Activated naive CD8-positive, alpha-beta T cell treated with anti-CD3 and anti-CD28 coated beads for 36 hours (primary cell): ENCODE data around the gene KDELR1. TPM values are rescaled to one million over a fixed set of nuclear protein-coding genes. Genes with fewer than 3 reads are reported as not detected.

ENCODE experiments used
- DNase-seq: peaks from one replicate; pipeline ENCODE4 v3.0.0; 2021
- H3K27ac Mint-ChIP-seq: one replicate; pipeline ENCODE4 v1.8.0; 2022; ENCODE audit warnings: mild to moderate bottlenecking, moderate library complexity, mixed read lengths
- H3K27me3 Mint-ChIP-seq: one replicate; pipeline ENCODE4 v1.8.0; 2022; ENCODE audit warnings: mild to moderate bottlenecking, mixed read lengths
- H3K36me3 Mint-ChIP-seq: one replicate; pipeline ENCODE4 v1.8.0; 2021; ENCODE audit warnings: mild to moderate bottlenecking, mixed read lengths
- H3K4me1 Mint-ChIP-seq: one replicate; pipeline ENCODE4 v1.8.0; 2021; ENCODE audit warnings: mixed read lengths
- H3K4me3 Mint-ChIP-seq: one replicate; pipeline ENCODE4 v1.8.0; 2022; ENCODE audit warnings: mild to moderate bottlenecking, moderate library complexity, mixed read lengths
- H3K9me3 Mint-ChIP-seq: one replicate; pipeline ENCODE4 v1.8.0; 2022; ENCODE audit warnings: mixed read lengths
- total RNA-seq, 2 experiments: library from RNA; stranded (reverse); gene quantifications; one replicate each; pipeline ENCODE4 v1.2.3, GENCODE V29; 2021

KDELR1 gene
- 10 to 100 TPM; 72.5 to 73.9 TPM for total RNA-seq

DNA sequence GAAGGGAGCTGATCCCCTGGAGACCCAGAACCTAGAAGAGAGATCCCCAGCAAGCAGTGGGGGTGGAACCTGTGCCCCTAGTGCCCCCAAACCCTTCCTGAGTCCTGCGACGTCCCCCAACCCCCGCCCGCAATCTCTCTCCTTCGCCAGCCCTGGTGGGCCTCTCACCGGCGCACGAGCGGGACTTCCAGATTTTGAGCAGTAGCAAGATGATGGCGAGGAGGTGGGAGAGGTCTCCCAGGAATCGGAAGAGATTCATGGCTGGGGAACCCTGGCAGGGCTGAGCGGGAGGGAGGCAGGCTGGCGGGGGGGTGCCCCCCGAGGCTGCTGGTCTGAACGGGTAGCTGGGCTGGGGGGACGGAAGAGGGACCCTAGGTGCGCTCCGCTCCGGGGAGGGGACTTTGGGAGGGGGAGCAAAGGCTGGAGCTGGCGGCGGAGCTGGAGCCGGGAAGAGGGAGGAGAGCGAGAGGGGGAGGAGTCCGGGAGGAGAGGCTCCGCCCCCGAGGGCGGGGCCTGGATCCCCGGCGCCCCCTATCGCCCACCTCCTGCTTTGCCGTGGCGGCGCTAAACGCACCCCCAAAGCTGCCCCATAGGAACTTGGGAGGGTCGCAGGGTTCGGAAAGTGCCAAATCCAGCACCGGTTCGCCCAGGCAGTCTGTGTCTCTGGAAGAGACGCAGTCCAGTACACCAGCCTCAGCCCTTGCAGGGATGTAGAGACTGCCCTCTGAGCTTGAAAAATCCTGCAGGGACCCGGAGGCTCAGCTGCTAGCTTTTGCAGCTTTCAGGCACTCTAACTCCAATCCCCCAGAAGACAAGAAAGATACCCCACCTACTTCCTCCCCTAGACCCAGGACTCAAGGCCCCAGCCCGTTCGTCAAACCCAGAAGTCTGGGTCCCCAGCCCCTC is at the start of gene KDELR1:
Gene KDELR1, minus strand, starts transcription at position 452 of the 906 bp plus-strand sequence. Its CDS starts 193 bp downstream, at position 259.
- Mint-ChIP-seq H3K27ac (peak within 1 kb of the TSS; percentile 98), H3K4me1 (peaks cover 22% of the 10 kb centered on the region), H3K4me3 (peak within 1 kb of the TSS; percentile 100), H3K36me3 (peaks cover 16% of the 10 kb centered on the region), H3K27me3 (peaks cover 34% of the 10 kb centered on the region), H3K9me3 (no peaks in the 10 kb centered on the region)
- DNase-seq: peak; percentile 77

DNA sequence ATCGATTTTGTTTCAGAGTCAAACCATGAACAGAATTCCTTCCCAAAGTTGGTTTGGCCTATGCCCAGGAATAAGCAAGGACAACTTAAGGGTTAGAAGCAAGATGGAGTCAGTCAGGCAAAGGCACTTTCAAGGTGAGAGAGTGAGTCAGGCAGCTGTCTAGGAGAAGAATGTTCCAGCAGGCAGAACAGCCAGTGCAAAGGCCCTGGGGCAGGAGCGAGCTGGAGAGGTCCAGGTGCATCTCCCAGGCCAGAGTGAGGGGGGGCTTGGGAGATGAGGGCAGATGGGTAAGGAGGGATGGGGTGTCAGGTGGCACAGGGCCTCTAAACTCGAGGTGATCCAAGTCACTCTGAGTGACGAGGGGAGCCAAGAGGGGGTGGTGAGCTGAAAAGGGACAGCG is 45.2 kb upstream of the KDELR1 start:
- H3K9me3 Mint-ChIP-seq: no peaks in the 10 kb centered on the region
- peaks cover 28% of the 10 kb centered on the region for H3K27me3 Mint-ChIP-seq
- peaks cover 2% of the 10 kb centered on the region for H3K36me3 Mint-ChIP-seq

DNA sequence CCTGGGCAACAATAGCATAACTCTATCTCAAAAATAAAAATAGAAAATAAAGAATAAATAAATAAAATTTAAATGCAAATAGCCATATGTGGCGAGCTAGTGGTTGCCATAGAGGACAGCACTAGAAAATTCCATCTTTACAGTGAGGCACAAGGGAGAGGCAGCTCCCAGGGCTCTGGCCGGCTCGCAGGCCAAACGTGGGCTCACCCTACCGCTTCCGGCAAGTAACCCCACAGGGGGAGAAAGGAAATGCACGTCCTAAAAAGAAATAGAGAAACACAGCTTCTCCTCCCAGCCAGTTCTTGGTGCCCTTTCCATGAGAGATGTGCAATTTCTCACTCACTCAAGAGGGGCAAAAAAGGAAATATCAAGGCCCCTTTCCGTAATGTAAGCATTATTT is 42.0 kb upstream of the KDELR1 start:
- H3K4me1 Mint-ChIP-seq: no peaks in the 10 kb centered on the region
- H3K36me3 Mint-ChIP-seq: peaks cover 2% of the 10 kb centered on the region
- H3K4me3 Mint-ChIP-seq: no peak overlapping the region
- DNase-seq: no peak
- no peaks in the 10 kb centered on the region for H3K9me3 Mint-ChIP-seq
- no peak overlapping the region for H3K27ac Mint-ChIP-seq
- peaks cover 14% of the 10 kb centered on the region for H3K27me3 Mint-ChIP-seq

More for the DNA sequence above, 45.2 kb upstream of the KDELR1 start:
- H3K4me3 Mint-ChIP-seq: no peak overlapping the region
- H3K4me1 Mint-ChIP-seq: no peaks in the 10 kb centered on the region
- no peak overlapping the region for H3K27ac Mint-ChIP-seq
- no peak for DNase-seq

DNA sequence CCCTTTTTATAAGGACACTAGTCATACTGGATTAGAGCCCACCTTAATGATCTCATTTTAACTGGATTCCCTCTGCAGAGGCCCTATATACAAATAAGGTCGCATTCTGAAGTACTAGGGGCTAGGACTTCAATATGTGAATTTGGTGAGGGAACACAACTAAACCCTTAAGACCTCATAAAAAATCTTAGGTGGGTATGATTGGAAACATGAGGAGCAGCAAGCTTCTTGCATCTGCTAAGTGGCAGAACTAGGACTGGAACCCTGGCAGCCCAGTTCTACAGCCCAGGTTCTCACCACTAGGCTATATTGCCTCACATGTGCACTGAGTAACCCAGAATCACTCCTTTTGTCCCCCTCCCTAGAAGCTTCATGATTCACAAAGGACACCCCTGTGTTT is 37.3 kb upstream of the KDELR1 start:
- H3K9me3 Mint-ChIP-seq: no peaks in the 10 kb centered on the region
- DNase-seq: no peak
- no peak overlapping the region for H3K4me3 Mint-ChIP-seq
- H3K36me3 Mint-ChIP-seq: peaks cover 2% of the 10 kb centered on the region
- H3K27me3 Mint-ChIP-seq: peaks cover 9% of the 10 kb centered on the region
- no peak overlapping the region for H3K27ac Mint-ChIP-seq
- H3K4me1 Mint-ChIP-seq: peaks cover 5% of the 10 kb centered on the region

DNA sequence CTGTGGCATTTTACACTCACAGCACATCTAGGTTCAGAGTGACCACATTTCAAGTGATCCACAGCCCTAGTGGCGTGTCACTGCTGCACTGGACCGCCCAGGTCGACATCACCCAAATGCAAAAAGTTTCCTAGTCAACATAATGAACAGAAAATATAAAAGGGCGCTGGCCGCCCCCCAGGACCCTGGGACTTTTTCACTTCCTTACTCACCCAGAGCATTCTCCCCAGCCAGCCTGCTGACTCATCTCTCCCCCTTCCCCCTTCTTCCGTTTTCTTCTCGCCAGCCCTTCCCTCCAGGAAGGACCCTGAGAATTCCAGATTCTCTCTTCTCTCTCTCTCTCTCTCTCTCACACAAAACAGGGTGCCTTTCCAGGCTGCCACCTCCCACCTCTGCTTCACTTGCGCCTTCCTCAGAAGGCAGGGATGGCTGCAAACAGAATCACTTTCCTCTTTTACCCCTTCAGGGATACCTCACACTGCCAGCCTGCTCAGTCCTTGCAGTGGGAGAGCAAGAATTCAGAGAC is 33.4 kb upstream of the KDELR1 start:
- Mint-ChIP-seq H3K27ac (peak overlapping the region; percentile 5), H3K27me3 (peaks cover 14% of the 10 kb centered on the region), H3K9me3 (no peaks in the 10 kb centered on the region), H3K36me3 (no peaks in the 10 kb centered on the region), H3K4me3 (peak overlapping the region; percentile 19), H3K4me1 (peaks cover 5% of the 10 kb centered on the region)
- DNase-seq: no peak

DNA sequence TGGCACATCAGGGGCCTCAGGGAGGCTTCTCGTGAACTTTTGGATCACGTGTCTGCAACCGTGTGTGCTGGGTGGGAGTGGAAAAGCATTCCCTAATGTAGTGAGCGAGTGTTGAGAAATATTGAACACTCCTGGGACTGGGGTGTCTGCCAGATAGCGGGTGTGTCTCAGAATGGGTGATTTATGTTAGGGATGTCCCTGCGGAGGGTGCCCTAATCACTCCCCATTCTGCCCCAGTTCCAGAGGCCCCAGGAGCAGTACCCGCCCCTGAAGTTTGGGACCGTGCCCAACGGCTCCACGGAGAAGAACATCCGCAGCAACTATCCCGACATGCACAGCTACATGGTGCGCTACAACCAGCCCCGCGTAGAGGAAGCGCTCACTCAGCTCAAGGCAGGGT is 30.2 kb upstream of the KDELR1 start:
- Mint-ChIP-seq H3K36me3 (no peaks in the 10 kb centered on the region), H3K27me3 (peaks cover 34% of the 10 kb centered on the region), H3K4me1 (peaks cover 18% of the 10 kb centered on the region), H3K9me3 (no peaks in the 10 kb centered on the region), H3K27ac (no peak overlapping the region), H3K4me3 (no peak overlapping the region)
- no peak for DNase-seq

DNA sequence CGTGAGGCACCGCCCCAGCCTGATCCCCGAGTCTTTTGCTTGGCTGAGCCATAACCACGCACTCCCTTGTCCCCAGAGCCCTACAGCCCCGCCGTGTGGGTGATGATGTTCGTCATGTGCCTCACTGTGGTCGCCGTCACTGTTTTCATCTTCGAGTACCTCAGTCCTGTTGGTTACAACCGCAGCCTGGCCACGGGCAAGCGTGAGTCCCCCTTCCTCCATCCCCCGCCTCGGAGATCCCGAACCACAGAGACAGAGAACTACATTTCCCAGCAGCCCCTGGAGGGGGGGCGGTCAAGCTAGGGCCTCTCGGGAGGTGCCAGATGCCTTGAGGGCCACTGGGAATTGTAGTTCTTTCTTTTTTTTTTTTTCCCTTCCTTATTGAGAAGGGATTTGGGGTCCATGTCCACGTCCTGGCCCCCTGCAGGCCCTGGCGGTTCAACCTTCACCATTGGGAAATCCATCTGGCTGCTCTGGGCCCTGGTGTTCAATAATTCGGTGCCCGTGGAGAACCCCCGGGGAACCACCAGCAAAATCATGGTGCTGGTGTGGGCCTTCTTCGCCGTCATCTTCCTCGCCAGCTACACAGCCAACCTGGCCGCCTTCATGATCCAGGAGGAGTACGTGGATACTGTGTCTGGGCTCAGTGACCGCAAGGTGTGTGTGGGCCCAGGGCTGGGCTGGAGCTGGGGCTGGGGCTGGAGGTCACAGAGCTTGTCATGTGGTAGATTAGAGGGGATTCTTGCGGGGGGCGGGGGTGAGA is 28.0 kb upstream of the KDELR1 start:
- Mint-ChIP-seq H3K27me3 (peaks cover 42% of the 10 kb centered on the region), H3K36me3 (no peaks in the 10 kb centered on the region), H3K9me3 (no peaks in the 10 kb centered on the region), H3K27ac (peak overlapping the region; percentile 71), H3K4me1 (peaks cover 17% of the 10 kb centered on the region), H3K4me3 (peak overlapping the region; percentile 60)
- peak; percentile 79 for DNase-seq

DNA sequence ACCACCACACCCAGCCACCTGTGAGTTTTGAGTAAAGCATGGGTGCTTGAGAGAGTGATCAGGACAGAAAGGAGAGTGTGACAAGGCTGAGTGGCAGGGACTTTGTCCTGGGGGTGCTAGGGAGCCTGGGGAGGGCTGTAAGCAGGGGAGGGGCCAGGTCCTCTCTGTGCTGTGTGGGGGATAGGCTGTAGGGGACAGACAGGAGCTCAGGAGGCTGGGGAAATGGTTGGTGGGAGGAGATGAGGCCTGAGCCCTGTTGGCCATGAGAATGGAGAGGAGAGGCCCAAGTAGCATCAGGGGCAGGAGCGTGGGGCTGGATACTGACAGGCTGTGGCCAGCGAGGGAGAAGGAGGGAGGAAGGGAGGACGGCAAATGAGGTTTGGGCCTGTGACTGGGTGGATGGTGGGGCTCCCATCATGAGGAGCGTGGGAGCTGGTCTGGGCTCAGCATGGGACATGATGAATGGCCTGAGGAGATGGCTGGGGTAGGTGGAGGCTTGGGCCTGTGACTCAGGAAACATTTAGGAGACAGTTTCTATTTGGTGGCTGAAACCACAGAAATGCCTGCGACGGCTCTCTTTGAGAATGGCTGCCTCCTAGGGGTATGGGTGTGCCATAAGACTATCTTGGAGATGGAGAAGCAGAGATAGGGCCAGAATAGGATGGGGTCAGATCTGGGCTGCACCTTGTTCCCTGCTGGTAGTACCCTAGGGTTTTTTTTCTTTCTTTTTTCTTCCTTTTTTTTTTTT is 27.1 kb upstream of the KDELR1 start:
- Mint-ChIP-seq H3K36me3 (no peaks in the 10 kb centered on the region), H3K4me1 (peaks cover 17% of the 10 kb centered on the region), H3K9me3 (no peaks in the 10 kb centered on the region), H3K27ac (peak overlapping the region; percentile 71), H3K4me3 (peak overlapping the region; percentile 60), H3K27me3 (peaks cover 47% of the 10 kb centered on the region)
- no peak for DNase-seq

DNA sequence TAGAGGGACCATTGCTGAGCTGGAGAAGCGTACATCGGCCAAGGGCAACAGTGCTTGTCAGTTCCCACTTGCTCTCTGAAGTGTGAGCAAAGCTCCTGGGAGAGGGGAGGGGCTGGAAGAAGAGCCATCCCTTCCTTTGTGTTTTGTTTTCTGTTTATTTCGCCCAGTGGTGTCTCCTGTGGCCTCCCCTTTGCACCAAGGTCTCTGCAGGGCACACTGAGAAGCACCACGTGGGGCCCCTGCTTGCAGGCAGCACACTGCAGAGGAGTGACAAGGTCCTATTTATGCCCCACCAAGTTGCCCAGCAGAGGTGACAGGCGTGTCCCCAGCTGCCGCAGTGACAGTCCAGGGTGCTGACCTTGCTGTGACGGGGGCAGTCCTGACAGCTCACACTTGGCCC is 26.1 kb upstream of the KDELR1 start:
- Mint-ChIP-seq H3K4me1 (peaks cover 17% of the 10 kb centered on the region), H3K36me3 (no peaks in the 10 kb centered on the region), H3K9me3 (no peaks in the 10 kb centered on the region), H3K27ac (no peak overlapping the region), H3K27me3 (peaks cover 46% of the 10 kb centered on the region), H3K4me3 (no peak overlapping the region)
- DNase-seq: no peak

DNA sequence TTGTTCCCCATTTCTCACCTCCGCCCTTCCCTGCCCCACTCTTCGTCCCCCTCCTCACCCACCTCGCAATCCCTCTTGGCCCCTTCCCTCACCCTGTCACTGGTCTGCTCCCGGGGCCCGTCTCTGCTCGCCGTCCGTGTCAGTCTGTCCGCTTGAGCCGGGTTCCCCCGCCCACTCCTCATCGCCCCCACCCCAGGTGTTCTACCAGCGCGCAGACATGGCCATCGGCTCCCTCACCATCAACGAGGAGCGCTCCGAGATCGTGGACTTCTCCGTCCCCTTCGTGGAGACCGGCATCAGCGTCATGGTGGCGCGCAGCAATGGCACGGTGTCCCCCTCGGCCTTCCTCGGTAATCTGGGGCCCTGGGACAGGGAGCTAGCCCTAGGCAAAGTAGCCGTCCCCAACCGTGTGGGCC is 24.5 kb upstream of the KDELR1 start:
- DNase-seq: no peak
- no peaks in the 10 kb centered on the region for H3K9me3 Mint-ChIP-seq
- peaks cover 46% of the 10 kb centered on the region for H3K27me3 Mint-ChIP-seq
- H3K4me3 Mint-ChIP-seq: no peak overlapping the region
- H3K36me3 Mint-ChIP-seq: no peaks in the 10 kb centered on the region
- no peak overlapping the region for H3K27ac Mint-ChIP-seq
- peaks cover 17% of the 10 kb centered on the region for H3K4me1 Mint-ChIP-seq

DNA sequence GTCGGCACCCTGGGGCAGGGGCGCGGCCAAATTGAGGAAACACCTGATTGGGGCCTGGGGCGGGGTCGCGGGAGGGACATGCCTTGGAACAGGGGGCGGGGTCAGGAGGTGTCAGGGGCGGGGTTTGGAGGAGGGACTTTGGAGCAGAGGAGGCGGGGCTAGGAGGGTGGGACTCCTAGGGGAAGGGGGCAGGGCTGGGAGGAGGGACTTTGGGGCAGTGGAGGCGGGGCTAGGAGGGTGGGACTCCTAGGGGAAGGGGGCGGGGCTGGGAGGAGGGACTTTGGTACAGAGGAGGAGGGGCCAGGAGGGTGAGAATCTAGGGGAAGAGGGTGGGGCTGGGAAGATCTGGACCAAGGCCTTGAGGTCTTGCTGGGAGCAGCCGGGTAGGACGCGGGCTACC is 24.0 kb upstream of the KDELR1 start:
- Mint-ChIP-seq H3K4me3 (no peak overlapping the region), H3K36me3 (no peaks in the 10 kb centered on the region), H3K27me3 (peaks cover 46% of the 10 kb centered on the region), H3K27ac (no peak overlapping the region), H3K4me1 (peaks cover 17% of the 10 kb centered on the region), H3K9me3 (no peaks in the 10 kb centered on the region)
- DNase-seq: peak; percentile 62

DNA sequence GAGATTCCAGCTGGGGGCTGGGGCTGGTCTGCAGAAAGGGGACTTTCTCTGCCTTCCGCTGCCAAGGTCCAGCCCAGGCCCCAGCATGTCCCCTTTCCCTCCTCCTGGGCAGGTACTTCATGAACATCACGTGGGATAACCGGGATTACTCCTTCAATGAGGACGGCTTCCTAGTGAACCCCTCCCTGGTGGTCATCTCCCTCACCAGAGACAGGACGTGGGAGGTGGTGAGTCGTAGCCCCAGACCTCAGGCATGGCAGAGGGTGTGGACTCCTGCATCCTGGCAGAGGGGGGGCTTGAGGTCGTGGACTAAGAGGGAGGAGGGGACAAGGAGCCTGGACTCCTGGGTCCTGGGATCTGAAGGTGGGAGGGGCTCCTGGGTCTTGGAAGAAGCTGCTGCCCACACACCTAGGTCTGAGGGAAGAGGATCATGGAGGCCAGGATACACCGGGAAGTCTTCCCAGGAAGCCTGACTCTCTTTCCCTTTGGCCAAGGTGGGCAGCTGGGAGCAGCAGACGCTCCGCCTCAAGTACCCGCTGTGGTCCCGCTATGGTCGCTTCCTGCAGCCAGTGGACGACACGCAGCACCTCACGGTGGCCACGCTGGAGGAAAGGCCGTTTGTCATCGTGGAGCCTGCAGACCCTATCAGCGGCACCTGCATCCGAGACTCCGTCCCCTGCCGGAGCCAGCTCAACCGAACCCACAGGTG is 22.7 kb upstream of the KDELR1 start:
- Mint-ChIP-seq H3K4me3 (no peak overlapping the region), H3K4me1 (peaks cover 13% of the 10 kb centered on the region), H3K9me3 (no peaks in the 10 kb centered on the region), H3K36me3 (no peaks in the 10 kb centered on the region), H3K27ac (no peak overlapping the region), H3K27me3 (peaks cover 41% of the 10 kb centered on the region)
- DNase-seq: no peak

DNA sequence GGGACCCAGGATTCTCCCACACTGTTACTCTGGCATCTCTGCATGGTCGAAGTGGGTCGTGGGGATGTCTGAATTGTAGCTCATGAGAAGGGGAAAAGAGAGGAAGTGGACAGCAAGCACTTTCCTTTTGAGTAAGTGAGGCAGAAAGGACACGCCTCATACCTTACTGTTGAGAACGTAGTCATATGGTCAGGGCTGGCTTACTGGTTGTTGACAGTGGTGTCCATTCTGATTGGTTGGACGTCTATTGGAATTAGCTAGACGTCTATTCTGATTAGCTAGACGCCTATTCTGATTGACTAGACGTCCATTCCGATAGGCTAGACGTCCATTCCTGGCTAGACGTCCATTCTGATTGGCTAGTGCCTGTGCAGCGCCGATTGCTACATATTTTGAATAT is 14.5 kb upstream of the KDELR1 start:
- Mint-ChIP-seq H3K27ac (no peak overlapping the region), H3K4me3 (no peak overlapping the region), H3K4me1 (peaks cover 3% of the 10 kb centered on the region), H3K36me3 (no peaks in the 10 kb centered on the region), H3K9me3 (no peaks in the 10 kb centered on the region), H3K27me3 (peaks cover 11% of the 10 kb centered on the region)
- DNase-seq: no peak

DNA sequence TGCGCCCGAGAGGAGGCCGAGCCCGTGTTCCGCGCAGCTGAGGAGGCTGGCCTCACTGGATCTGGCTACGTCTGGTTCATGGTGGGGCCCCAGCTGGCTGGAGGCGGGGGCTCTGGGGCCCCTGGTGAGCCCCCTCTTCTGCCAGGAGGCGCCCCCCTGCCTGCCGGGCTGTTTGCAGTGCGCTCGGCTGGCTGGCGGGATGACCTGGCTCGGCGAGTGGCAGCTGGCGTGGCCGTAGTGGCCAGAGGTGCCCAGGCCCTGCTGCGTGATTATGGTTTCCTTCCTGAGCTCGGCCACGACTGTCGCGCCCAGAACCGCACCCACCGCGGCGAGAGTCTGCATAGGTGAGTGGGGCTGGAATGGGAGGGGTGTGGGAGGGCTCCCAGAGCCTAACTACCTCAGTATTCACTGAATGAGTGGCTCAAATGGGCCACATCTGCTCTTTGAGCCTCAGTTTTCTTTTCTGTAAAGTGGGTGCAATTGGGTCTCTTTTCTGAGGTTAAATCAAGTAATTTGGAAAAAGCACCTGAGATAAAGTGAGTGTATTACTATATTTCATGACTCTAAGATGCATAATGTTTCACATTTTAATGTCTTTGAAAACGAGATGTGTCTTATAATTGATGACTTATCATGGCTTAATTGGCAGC is 13.8 kb upstream of the KDELR1 start:
- DNase-seq: no peak
- peaks cover 5% of the 10 kb centered on the region for H3K4me1 Mint-ChIP-seq
- no peaks in the 10 kb centered on the region for H3K36me3 Mint-ChIP-seq
- no peak overlapping the region for H3K27ac Mint-ChIP-seq
- H3K9me3 Mint-ChIP-seq: no peaks in the 10 kb centered on the region
- H3K4me3 Mint-ChIP-seq: no peak overlapping the region
- peaks cover 11% of the 10 kb centered on the region for H3K27me3 Mint-ChIP-seq
